SJCRH30 (cell line): ENCODE measurements around the gene MAFB. TPM values are rescaled to one million over a fixed set of nuclear protein-coding genes. Genes with fewer than 3 reads are reported as not detected.

ENCODE experiments used
- DNase-seq, 2 experiments: peaks; one replicate each; pipeline ENCODE4 v3.0.0-alpha.2; 2015 to 2020
- H3K27ac ChIP-seq: fragments of 250-450 bp; sonication (Bioruptor Pico); 2 replicates; pipeline ENCODE4 v1.5.1; 2020; ENCODE audit warnings: mild to moderate bottlenecking, moderate library complexity
- H3K27me3 ChIP-seq: fragments of 250-450 bp; sonication (Bioruptor Pico); 2 replicates; pipeline ENCODE4 v1.5.1; 2020; ENCODE audit warnings: mild to moderate bottlenecking, moderate library complexity
- H3K36me3 ChIP-seq: fragments of 250-450 bp; sonication (Bioruptor Pico); 2 replicates; pipeline ENCODE4 v1.5.1; 2020; ENCODE audit warnings: mild to moderate bottlenecking, moderate library complexity
- H3K4me1 ChIP-seq: fragments of 250-450 bp; sonication (Bioruptor Pico); 2 replicates; pipeline ENCODE4 v1.5.1; 2020; ENCODE audit warnings: mild to moderate bottlenecking, moderate library complexity
- H3K4me3 ChIP-seq: fragments of 250-450 bp; sonication (Bioruptor Pico); 2 replicates; pipeline ENCODE4 v1.5.1; 2020; ENCODE audit warnings: mild to moderate bottlenecking, moderate library complexity
- H3K9me3 ChIP-seq: fragments of 250-450 bp; sonication (Bioruptor Pico); replicated peaks from 2 replicates; pipeline ENCODE4 v1.5.1; 2020; ENCODE audit warnings: mild to moderate bottlenecking, moderate library complexity
- total RNA-seq: library from RNA; depleted of rRNA; stranded (reverse); fragments of >200 nt; shearing (Covaris generic); gene quantifications from 2 replicates; pipeline ENCODE4 v1.2.3, GENCODE V29; 2014

MAFB gene
- total RNA-seq, 1 experiment from 2014 or later = not detected

GRCh38 chr20:40691566-40692239 lies 2.7 kb upstream of the MAFB start:
- no peaks in the 10 kb centered on the region for H3K9me3 ChIP-seq
- no peak for DNase-seq
- no peak overlapping the region for H3K4me3 ChIP-seq
- no peaks in the 10 kb centered on the region for H3K4me1 ChIP-seq
- no peak overlapping the region for H3K27ac ChIP-seq
- H3K27me3 ChIP-seq = peaks cover 24% of the 10 kb centered on the region
- H3K36me3 ChIP-seq = no peaks in the 10 kb centered on the region

GRCh38 chr20:40690836-40691565 lies 2.0 kb upstream of the MAFB start:
- Histone ChIP-seq H3K9me3 (no peaks in the 10 kb centered on the region), H3K27ac (no peak overlapping the region), H3K27me3 (peaks cover 27% of the 10 kb centered on the region), H3K4me3 (no peak overlapping the region), H3K4me1 (no peaks in the 10 kb centered on the region), H3K36me3 (no peaks in the 10 kb centered on the region)
- no peak for DNase-seq

GRCh38 chr20:40689943-40690835 lies 1.2 kb upstream of the MAFB start:
- Histone ChIP-seq H3K9me3 (no peaks in the 10 kb centered on the region), H3K36me3 (no peaks in the 10 kb centered on the region), H3K27ac (no peak overlapping the region), H3K4me1 (no peaks in the 10 kb centered on the region), H3K27me3 (peaks cover 28% of the 10 kb centered on the region), H3K4me3 (peak overlapping the region; percentile 43)
- peak; percentile 49 to 54 for DNase-seq

- Histone ChIP-seq H3K9me3 (no peaks in the 10 kb centered on the region), H3K4me1 (no peaks in the 10 kb centered on the region), H3K27me3 (peaks cover 40% of the 10 kb centered on the region), H3K36me3 (no peaks in the 10 kb centered on the region), H3K4me3 (0 out of 2 replicates have a peak overlapping the region, but pooled peaks have one; percentile 9), H3K27ac (no peak overlapping the region)
- no peak for DNase-seq
These were observed 622 bp downstream of the MAFB start for GRCh38 chr20:40688129-40689099.

- no peaks in the 10 kb centered on the region for H3K36me3 ChIP-seq
- DNase-seq = no peak
- H3K4me3 ChIP-seq = no peak overlapping the region
- H3K27me3 ChIP-seq = peaks cover 39% of the 10 kb centered on the region
- no peak overlapping the region for H3K27ac ChIP-seq
- H3K4me1 ChIP-seq = no peaks in the 10 kb centered on the region
- H3K9me3 ChIP-seq = no peaks in the 10 kb centered on the region
These were observed 1.5 kb downstream of the MAFB start for GRCh38 chr20:40687384-40688128.

GRCh38 chr20:40686893-40687292 lies 2.1 kb downstream of the MAFB start:
- Histone ChIP-seq H3K36me3 (no peaks in the 10 kb centered on the region), H3K27me3 (peaks cover 33% of the 10 kb centered on the region), H3K9me3 (no peaks in the 10 kb centered on the region), H3K4me3 (no peak overlapping the region), H3K27ac (no peak overlapping the region), H3K4me1 (no peaks in the 10 kb centered on the region)
- no peak for DNase-seq

GRCh38 chr20:40686434-40686882 lies 2.6 kb downstream of the MAFB start:
- no peaks in the 10 kb centered on the region for H3K4me1 ChIP-seq
- peaks cover 29% of the 10 kb centered on the region for H3K27me3 ChIP-seq
- DNase-seq = no peak
- no peaks in the 10 kb centered on the region for H3K9me3 ChIP-seq
- no peaks in the 10 kb centered on the region for H3K36me3 ChIP-seq
- H3K4me3 ChIP-seq = no peak overlapping the region
- H3K27ac ChIP-seq = no peak overlapping the region

- no peak for DNase-seq
- Histone ChIP-seq H3K9me3 (no peaks in the 10 kb centered on the region), H3K27ac (no peak overlapping the region), H3K27me3 (peaks cover 28% of the 10 kb centered on the region), H3K4me1 (no peaks in the 10 kb centered on the region), H3K4me3 (no peak overlapping the region), H3K36me3 (no peaks in the 10 kb centered on the region)
These were observed 3.7 kb downstream of the MAFB start for GRCh38 chr20:40685349-40685748.

- no peaks in the 10 kb centered on the region for H3K9me3 ChIP-seq
- no peak for DNase-seq
- H3K27ac ChIP-seq = no peak overlapping the region
- H3K4me1 ChIP-seq = no peaks in the 10 kb centered on the region
- no peaks in the 10 kb centered on the region for H3K36me3 ChIP-seq
- peaks cover 28% of the 10 kb centered on the region for H3K27me3 ChIP-seq
- H3K4me3 ChIP-seq = no peak overlapping the region
These were observed 5.2 kb downstream of the MAFB start for GRCh38 chr20:40683894-40684268.

GRCh38 chr20:40683221-40683893 lies 5.7 kb downstream of the MAFB start:
- DNase-seq = no peak
- Histone ChIP-seq H3K36me3 (no peaks in the 10 kb centered on the region), H3K4me1 (no peaks in the 10 kb centered on the region), H3K9me3 (no peaks in the 10 kb centered on the region), H3K27me3 (peaks cover 28% of the 10 kb centered on the region), H3K4me3 (no peak overlapping the region), H3K27ac (no peak overlapping the region)

GRCh38 chr20:40682104-40682981 lies 6.7 kb downstream of the MAFB start:
- Histone ChIP-seq H3K36me3 (no peaks in the 10 kb centered on the region), H3K27ac (no peak overlapping the region), H3K9me3 (no peaks in the 10 kb centered on the region), H3K27me3 (peaks cover 32% of the 10 kb centered on the region), H3K4me1 (no peaks in the 10 kb centered on the region), H3K4me3 (no peak overlapping the region)
- no peak for DNase-seq

GRCh38 chr20:40681684-40682083 lies 7.4 kb downstream of the MAFB start:
- Histone ChIP-seq H3K27me3 (peaks cover 32% of the 10 kb centered on the region), H3K9me3 (no peaks in the 10 kb centered on the region), H3K4me3 (no peak overlapping the region), H3K27ac (no peak overlapping the region), H3K36me3 (no peaks in the 10 kb centered on the region), H3K4me1 (no peaks in the 10 kb centered on the region)
- no peak for DNase-seq
